Activated CD8-positive, alpha-beta memory T cell treated with anti-CD3 and anti-CD28 coated beads, Interleukin-2, amount 50 U/mL, for 48 hours (primary cell): ENCODE data around the gene ADPRS.
A peak's percentile ranks its signal among the peaks of the same experiment; 100 is the strongest.

Experiments used
- DNase-seq: peaks from one replicate; pipeline ENCODE4 v3.0.0-alpha.2; 2020

Gene ADPRS

DNA sequence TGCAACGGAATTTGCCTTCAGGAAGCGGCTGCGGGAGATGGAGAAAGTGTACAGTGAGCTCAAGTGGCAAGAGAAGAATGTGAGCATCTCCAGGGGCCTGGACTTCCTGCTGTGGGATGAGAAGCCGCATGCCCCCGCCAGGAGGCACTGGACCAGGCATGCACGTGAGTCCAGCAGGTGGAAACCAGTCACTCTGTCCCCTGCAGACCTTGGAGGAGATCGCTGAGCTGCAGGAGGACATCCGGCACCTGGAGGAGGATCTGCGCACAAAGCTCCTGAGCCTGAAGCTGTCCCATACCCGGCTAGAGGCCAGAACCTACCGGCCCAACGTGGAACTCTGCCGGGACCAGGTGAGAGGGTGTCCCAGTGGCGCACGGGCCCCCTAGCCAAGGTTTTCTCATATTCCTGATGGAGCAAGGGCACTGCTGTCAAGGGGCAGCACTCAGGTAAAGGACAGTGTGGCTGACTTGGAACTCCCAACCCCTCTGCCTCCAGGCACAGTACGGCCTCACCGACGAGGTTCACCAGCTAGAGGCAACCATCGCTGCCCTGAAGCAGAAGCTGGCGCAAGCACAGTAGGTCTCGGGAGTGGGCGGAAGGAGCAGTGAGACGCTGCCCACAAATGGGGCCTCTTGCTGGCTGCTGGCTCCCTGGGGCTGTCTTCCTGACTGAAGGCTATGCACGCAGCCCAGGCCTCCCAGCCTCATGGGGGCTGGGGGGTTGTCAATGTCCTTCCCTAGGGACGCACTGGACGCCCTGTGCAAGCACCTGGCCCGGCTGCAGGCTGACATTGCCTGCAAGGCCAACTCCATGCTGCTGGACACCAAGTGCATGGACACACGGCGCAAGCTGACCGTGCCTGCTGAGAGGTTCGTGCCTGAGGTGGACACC lies 1.2 kb upstream of the ADPRS start:
- peak; percentile 54 for DNase-seq

DNA sequence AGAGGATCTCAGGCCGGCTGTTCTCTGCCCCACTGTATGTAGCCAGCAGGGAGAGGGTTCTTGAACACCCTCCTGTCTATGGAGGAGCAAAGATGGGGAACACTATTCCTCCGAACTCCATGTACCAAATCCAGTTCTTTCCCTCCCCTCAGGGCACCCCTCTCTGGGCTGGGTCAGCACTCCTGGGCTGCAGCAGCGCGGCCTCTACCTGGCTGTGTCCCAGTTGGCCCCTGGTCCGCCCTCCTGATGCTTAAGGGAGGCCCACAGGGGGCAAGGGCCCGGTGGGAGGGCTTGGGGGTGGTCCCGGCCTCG lies 471 bp upstream of the ADPRS start:
- DNase-seq, result no peak

- peak; percentile 56 for DNase-seq
Measured at GRCh38 chr1:36089393-36090121, 865 bp downstream of the ADPRS start.

DNA sequence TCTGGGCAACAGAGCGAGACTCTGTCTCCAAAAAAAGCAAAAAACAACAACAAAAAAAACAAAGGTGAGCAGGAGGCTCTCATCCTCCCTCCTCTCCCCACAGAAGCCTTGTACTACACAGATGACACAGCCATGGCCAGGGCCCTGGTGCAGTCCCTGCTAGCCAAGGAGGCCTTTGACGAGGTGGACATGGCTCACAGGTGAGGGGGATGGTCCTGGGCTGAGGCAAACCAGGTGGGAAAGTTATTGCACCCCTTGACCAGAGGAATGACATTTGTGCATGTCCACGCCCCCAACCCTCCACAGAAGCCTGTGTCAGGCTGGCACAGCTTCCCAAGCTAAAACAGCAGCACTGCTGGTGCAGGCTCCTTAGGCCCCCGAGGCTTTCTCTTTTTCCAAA lies 2.4 kb downstream of the ADPRS start:
- DNase-seq, result peak; percentile 48

GRCh38 chr1:36091698-36092097 lies 3.0 kb downstream of the ADPRS start:
- DNase-seq, result peak; percentile 42

- DNase-seq, result peak; percentile 45
Measured at GRCh38 chr1:36092166-36092797, 3.6 kb downstream of the ADPRS start.

GRCh38 chr1:36092798-36093185 lies 4.1 kb downstream of the ADPRS start:
- DNase-seq, result no peak

- no peak for DNase-seq
Measured at GRCh38 chr1:36093226-36093625, 4.5 kb downstream of the ADPRS start.

DNA sequence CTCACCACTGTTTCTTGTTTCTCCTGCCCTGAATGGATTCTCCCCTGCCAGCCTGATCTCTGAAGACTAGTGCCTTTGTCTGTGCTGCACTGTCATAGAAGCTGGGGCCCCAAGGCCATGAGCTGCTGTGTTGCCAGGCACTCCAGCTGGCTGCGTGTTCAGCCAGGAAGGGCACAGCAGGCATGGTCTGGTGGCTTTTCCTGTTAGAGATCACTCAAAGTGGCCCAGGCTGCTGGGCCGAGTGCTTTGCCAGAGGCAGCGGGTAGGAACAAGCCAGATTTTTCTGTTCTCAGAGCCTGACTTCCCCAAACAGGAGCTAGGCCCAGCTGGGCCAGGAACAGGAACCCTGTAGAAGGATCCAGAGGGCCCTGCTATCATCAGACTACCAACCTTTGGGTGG lies 5.2 kb downstream of the ADPRS start:
- DNase-seq, result no peak

DNA sequence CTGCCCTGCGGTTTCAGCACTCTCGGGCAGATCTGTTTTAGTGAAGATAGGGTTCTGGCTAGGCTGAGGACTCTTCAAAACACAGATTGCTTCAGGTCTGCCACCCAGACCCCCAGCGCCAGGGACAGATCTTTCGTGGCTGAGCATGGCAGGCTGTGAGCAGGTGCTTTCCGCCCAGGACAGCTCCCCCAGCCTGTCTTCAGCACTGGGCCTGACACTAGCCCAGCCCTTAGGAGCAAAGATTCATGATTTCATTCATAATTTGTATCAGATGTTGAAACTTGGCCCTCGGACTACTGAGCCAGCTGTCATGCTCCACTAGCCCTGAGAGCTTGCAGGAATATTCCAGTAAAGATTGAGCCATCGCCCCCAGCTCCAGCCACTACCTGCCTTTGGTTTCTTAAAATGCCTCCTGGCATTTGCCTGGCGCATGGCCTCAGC lies 5.9 kb downstream of the ADPRS start:
- DNase-seq, result no peak

- DNase-seq, result no peak
Measured at GRCh38 chr1:36095760-36096405, 7.2 kb downstream of the ADPRS start.

- DNase-seq, result no peak
Measured at GRCh38 chr1:36096500-36097432, 8.1 kb downstream of the ADPRS start.

DNA sequence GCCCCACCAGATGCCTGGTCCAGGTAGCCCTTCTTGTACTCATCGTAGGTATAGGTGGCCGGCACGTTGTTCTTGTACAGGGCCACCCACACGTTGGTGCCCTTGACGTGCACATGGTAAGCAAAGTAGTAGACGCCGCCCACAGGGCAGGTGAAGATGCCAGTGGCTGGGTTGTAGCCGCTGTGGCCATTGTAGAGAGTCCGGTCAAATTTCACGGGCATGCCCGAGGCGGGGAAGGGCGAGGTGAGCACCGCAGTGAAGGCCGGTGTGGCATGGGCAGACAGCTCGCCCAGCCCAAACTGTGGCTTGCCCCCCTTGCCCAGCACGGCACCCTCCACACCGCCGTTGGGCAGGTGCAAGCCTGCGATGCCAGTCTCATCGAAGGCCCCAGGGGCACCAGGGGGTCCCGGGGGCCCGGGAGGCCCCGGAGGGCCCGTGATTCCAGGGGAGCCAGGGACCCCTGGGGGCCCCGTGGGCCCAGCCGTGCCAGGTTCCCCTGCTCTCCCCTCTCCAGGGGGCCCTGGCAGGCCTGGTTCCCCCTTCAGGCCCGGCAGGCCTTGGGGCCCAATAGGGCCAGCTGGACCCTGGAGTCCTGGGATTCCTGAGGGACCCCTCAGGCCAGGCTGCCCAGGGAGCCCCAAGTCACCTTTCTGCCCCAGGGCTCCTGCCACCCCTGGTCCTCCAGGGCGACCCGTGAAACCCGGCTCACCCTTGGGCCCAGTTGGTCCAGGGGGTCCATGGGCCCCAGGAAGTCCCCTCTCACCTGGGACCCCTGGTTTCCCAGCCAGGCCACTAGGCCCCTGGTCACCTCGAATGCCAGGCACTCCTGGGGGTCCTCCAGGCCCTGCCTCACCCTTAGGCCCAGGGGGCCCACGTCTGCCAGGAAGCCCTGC lies 9.2 kb downstream of the ADPRS start:
- DNase-seq, result no peak

- no peak for DNase-seq
Measured at GRCh38 chr1:36098650-36099365, 10.1 kb downstream of the ADPRS start.

- DNase-seq, result peak; percentile 90
Measured at GRCh38 chr1:36099681-36100341, 11.1 kb downstream of the ADPRS start.

DNA sequence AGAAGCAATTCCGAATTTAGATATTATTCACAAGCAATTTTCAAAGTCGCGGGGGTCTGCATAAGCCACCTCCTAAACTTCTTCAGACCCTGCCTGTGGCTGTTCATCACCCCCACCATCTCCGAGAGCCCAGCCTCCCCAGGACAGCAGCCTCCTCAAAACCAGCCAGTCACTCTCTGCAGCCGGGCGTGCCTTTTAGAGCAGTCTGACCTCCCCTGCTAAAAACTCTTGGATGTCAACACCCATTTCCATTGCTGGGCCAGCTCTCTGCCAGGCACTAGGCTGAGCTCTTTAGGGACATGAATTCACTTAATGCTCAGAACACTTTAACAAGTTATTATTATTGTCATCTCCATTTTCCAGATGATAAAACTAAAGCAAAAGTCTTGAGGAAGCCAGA lies 11.7 kb downstream of the ADPRS start:
- DNase-seq, result no peak

- no peak for DNase-seq
Measured at GRCh38 chr1:36101546-36101945, 12.9 kb downstream of the ADPRS start.

DNA sequence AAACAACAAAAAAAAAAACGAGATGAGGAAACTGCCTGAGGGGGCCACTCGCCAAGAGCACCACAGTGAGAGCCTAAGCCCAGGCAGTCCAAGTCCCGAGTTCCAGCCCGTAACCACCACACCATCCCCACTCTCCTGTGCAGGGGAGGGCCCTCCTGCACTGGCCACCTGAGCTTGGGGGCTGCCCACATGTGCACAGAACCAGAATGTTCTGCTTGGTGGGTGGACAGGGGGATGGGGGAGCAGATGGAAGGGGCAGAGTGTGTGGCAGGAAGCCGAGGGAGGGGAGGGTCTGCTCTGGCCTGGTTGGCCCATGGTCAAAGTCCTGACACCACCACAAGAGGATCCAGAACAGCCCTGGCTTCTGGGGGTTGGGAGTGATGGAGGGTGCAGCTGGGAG lies 17.6 kb downstream of the ADPRS start:
- no peak for DNase-seq

DNA sequence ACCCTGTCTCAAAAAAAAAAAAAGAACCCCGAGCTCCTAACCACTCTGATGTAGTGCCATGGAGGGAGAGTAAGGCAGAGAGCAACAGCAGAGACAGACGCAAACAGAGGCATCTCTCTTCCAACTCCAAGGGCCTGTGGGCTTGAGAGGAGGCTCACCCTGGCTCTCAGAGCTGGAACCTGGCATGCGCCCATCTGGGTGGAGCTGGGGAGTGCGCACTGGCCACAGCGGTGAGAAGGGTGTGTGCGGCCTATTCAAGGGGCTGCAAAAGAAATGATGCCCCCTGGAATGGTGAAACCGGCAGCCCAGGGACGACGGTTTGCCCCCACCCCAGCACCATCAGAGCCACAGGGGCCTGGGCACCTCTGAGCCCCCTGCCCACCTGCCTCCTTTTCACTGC lies 18.7 kb downstream of the ADPRS start:
- no peak for DNase-seq

DNA sequence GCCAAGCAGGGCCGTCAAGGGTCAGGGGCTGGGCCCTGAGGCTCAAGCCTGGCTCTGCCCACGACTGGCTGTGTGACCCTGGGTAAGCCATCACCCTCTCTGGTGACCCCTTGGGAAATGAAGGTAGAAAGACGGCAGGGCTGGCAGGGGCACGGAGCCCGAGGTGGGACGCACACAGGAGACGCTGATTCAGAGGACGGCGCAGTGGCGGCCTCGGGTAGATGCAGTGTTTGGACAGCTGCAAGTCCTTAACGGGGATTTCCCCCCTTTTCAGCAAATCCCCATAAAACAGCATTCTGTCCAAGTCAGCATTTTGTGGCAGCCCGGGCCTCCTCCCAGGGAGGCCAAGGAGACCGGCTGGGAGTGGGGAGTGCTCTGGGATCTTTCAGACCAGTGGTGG lies 19.6 kb downstream of the ADPRS start:
- no peak for DNase-seq
